Neural crest cell (in vitro differentiated cells): Measurements from ENCODE around the gene PDZRN3. TPM values are rescaled to one million over a fixed set of nuclear protein-coding genes. Genes with fewer than 3 reads are reported as not detected.

Experiments
- DNase-seq: peaks from one replicate; pipeline ENCODE4 v3.0.0; 2021; ENCODE audit warnings: low read depth, mixed read lengths, low spot score
- H3K27ac Mint-ChIP-seq: one replicate; pipeline ENCODE4 v1.8.0; 2021; ENCODE audit warnings: mild to moderate bottlenecking, mixed read lengths; ENCODE audit not compliant: unreplicated experiment
- H3K27me3 Mint-ChIP-seq: 2 replicates; pipeline ENCODE4 v1.8.0; 2021; ENCODE audit warnings: low read depth, mild to moderate bottlenecking, mixed read lengths
- H3K36me3 Mint-ChIP-seq: 2 replicates; pipeline ENCODE4 v1.8.0; 2021; ENCODE audit warnings: low read depth, mild to moderate bottlenecking, mixed read lengths
- H3K4me1 Mint-ChIP-seq: 2 replicates; pipeline ENCODE4 v1.8.0; 2021; ENCODE audit warnings: mixed read lengths
- H3K4me3 Mint-ChIP-seq: one replicate; pipeline ENCODE4 v1.8.0; 2021; ENCODE audit warnings: mild to moderate bottlenecking, mixed read lengths
- H3K9me3 Mint-ChIP-seq: 2 replicates; pipeline ENCODE4 v1.8.0; 2021; ENCODE audit warnings: mixed read lengths
- CTCF ChIP-seq: fragments of 200-600 bp; sonication (generic); conservative IDR thresholded peaks from 2 replicates; pipeline ENCODE4 v1.5.0; 2021; ENCODE audit warnings: antibody characterized with exemption, mild to moderate bottlenecking
- total RNA-seq: library from RNA; stranded (reverse); gene quantifications from 2 replicates; pipeline ENCODE4 v1.2.1, GENCODE V29; 2021

PDZRN3 gene
- total RNA-seq, 1 donor from 2014 or later, result 12.2 TPM

- Mint-ChIP-seq H3K27me3 (no peaks in the 10 kb centered on the region), H3K4me1 (peaks cover 19% of the 10 kb centered on the region), H3K36me3 (peaks cover 2% of the 10 kb centered on the region), H3K27ac (no peak overlapping the region), H3K4me3 (no peak overlapping the region), H3K9me3 (no peaks in the 10 kb centered on the region)
- no peak for TF ChIP-seq CTCF
- DNase-seq, result no peak
Measured at GRCh38 chr3:73516631-73517030, 108.1 kb downstream of the PDZRN3 start.

- Mint-ChIP-seq H3K4me1 (peaks cover 51% of the 10 kb centered on the region), H3K36me3 (peaks cover 2% of the 10 kb centered on the region), H3K9me3 (no peaks in the 10 kb centered on the region), H3K4me3 (no peak overlapping the region), H3K27ac (no peak overlapping the region), H3K27me3 (no peaks in the 10 kb centered on the region)
- TF ChIP-seq CTCF, result no peak
- no peak for DNase-seq
Measured at GRCh38 chr3:73513260-73513659, 111.5 kb downstream of the PDZRN3 start.

GRCh38 chr3:73511571-73512525 is 112.9 kb downstream of the PDZRN3 start:
- Mint-ChIP-seq H3K36me3 (no peaks in the 10 kb centered on the region), H3K9me3 (no peaks in the 10 kb centered on the region), H3K27ac (peak overlapping the region; percentile 98), H3K27me3 (no peaks in the 10 kb centered on the region), H3K4me1 (peaks cover 54% of the 10 kb centered on the region), H3K4me3 (peak overlapping the region; percentile 80)
- no peak for TF ChIP-seq CTCF
- peak; percentile 12 for DNase-seq

GRCh38 chr3:73510784-73511183 is 114.0 kb downstream of the PDZRN3 start:
- H3K36me3 Mint-ChIP-seq, result no peaks in the 10 kb centered on the region
- peak overlapping the region; percentile 80 for H3K4me3 Mint-ChIP-seq
- H3K27me3 Mint-ChIP-seq, result no peaks in the 10 kb centered on the region
- no peaks in the 10 kb centered on the region for H3K9me3 Mint-ChIP-seq
- no peak for DNase-seq
- no peak for TF ChIP-seq CTCF
- H3K27ac Mint-ChIP-seq, result peak overlapping the region; percentile 98
- H3K4me1 Mint-ChIP-seq, result peaks cover 54% of the 10 kb centered on the region

- no peaks in the 10 kb centered on the region for H3K9me3 Mint-ChIP-seq
- H3K4me3 Mint-ChIP-seq, result no peak overlapping the region
- H3K36me3 Mint-ChIP-seq, result no peaks in the 10 kb centered on the region
- H3K27me3 Mint-ChIP-seq, result no peaks in the 10 kb centered on the region
- H3K4me1 Mint-ChIP-seq, result peaks cover 54% of the 10 kb centered on the region
- no peak overlapping the region for H3K27ac Mint-ChIP-seq
- no peak for TF ChIP-seq CTCF
- no peak for DNase-seq
Measured at GRCh38 chr3:73510334-73510733, 114.4 kb downstream of the PDZRN3 start.
